ENCODE measurements around the gene S100P.
"Not testable (repeated sequence)": the region's sequence is repeated elsewhere in the genome, so short reads cannot be mapped to it uniquely, and the experiment has no call there.

S100P gene

DNA sequence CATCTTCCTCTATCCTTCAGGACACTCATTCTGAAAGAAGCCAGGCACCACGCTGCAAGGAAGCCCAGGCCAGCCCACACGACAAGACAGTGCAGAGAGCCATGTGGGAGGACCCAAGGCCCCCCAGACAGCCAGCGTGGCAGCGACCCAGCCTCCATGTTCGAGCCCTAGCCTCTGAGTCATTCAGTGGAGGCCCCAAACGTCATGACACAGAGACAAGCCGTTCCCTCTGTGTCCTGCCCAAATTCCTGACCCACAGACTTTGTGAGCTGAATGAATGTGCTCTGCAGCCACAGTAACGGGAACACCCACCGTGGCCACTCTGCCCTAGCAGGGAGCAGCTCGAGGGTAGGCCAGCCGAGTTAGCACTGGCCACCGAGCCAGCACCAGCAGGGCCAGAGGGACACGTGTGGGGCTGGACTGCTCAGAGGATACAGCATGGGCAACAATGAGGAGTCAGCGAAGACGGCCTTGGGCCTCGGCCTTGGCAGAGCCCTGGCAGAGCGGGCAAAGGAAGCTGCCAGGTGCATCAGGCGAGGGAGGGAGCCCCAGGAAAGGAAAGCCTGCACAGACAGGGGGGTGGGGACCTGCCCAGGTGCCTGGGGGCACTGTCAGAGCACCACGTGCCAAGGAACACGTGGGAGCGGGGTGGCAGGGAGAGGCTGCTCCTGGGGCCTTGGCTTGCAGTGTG lies 30.9 kb downstream of the S100P start:
- DNase-seq (ENCODE audit: low read depth in 2 of 2), result no peak

- DNase-seq (ENCODE audit: low read depth in 2 of 2), result not testable (repeated sequence)
These were observed 31.8 kb downstream of the S100P start for GRCh38 chr4:6725427-6725961.

- DNase-seq (ENCODE audit: low read depth in 2 of 2), result no peak
These were observed 33.6 kb downstream of the S100P start for GRCh38 chr4:6727081-6727942.

- no peak for DNase-seq (ENCODE audit: low read depth in 2 of 2)
These were observed 34.2 kb downstream of the S100P start for GRCh38 chr4:6727943-6728250.

DNA sequence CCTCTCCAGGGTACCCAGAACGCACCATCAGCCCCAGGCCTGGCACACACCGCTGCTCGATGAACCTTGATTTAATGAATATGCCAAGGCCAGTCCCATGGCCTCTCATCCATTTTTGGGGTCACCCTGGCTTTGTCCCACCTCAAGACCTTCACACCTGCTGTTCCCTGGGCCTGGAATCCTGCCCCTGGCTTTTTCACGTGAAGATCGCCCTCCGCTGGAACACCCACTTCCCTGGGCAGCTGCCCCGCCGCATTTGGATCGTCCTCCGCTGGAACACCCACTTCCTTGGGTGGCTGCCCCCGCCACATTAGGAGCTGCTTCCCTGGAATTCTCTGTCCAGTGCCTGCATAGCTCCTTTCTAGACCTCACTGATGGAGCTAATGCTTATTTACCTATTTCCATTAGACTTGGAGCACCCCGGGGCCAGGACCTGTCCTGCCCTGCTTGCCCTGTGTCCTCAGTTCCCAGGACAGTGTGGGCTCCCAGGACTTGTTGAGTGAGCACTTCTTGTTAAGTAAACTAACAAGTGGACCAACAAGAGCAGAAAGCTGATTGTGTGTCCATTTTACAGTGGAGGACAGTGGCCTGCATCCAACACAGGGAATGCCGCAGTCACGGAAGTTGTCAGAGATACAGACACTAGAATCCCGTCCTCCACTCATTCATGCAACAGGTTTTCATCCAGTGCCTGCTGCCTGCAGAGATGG lies 34.8 kb downstream of the S100P start:
- DNase-seq (ENCODE audit: low read depth in 2 of 2), result no peak

GRCh38 chr4:6730603-6731317 lies 37.1 kb downstream of the S100P start:
- DNase-seq (ENCODE audit: low read depth in 2 of 2), result no peak

- DNase-seq (ENCODE audit: low read depth in 2 of 2), result no peak
These were observed 37.6 kb downstream of the S100P start for GRCh38 chr4:6731318-6731675.

- DNase-seq (ENCODE audit: low read depth in 2 of 2), result no peak
These were observed 38.1 kb downstream of the S100P start for GRCh38 chr4:6731780-6732179.

DNA sequence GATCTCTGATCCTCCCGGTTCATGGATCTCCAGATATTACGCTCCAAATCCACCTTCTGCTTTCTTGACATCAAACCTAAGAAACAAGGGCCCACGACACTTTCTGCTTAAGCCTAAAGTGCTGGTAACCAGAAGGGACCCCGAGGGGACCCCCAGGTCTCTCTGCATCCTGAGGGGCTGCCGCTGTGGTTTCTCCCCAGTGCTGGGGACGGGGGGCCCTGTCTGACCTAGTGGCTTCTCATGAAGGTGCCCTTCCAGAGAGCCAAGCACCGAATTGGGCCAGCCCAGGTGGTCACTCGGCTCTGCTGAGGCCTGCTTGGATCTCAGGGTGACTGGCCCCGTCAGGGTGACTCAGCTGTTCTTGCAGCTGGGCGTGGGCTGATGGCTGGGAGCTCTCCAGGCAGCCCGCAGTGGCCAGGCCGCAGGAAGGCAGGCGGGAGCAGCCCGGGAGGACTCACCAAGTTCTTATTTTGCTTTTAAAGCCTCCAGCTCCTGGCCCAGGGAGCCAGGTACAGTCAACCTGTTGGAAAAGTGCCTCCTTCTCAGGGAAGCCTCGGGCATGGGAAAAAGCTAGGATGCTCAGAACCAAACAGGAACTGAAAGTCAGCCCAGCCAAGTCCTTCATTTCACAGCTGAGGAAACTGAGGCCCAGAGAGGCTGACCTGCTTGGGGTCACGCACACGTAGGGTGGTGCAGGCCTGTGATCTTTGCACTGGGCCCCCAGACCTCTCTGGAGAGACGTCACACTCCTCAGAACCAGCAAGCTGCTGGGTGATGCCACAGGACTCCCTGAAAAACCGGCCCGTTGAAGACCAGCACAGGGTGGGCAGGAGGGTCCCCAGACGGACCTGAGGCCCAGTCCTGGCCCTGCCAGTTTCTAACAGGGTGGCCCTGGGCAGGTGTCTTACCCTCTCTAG lies 39.0 kb downstream of the S100P start:
- no peak for DNase-seq (ENCODE audit: low read depth in 2 of 2)

DNA sequence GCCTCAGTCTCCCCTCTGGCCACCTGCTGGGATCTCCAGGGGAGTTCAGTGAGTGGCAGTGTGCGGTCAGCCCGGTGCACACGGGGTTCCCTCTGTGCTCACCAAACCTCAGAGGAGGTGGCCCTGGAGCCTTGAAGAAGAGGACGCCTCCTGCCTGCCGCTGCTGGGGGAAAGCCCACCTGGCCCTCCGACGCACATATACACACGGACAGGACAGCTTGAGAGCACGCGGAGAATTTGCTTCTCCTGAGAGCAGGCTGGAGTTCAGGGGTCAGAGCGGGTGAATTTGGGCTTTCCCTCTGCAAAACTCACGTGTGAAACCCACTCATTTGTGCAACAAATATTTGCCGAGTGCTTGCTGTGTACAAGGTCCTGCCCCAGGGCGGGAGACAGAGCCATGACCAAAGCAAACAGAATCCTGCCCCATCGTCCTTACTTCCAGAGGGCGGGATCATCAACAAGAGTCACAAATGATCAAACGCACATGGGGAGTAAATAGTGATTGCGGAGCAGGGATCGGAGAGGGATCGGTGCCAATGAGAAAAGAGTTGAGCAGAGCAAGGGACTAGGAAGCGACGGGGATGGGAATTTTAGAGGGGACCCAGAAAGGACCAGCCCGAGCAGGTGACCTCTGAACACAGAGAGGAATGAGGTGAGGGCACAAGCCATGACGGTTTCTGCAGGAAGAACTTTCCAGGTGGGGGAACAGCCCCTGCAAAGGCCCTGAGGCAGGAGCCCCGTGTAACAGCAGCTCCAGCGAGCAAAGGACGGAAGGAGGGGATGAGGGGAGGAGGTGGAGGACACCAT lies 39.9 kb downstream of the S100P start:
- no peak for DNase-seq (ENCODE audit: low read depth in 2 of 2)

DNA sequence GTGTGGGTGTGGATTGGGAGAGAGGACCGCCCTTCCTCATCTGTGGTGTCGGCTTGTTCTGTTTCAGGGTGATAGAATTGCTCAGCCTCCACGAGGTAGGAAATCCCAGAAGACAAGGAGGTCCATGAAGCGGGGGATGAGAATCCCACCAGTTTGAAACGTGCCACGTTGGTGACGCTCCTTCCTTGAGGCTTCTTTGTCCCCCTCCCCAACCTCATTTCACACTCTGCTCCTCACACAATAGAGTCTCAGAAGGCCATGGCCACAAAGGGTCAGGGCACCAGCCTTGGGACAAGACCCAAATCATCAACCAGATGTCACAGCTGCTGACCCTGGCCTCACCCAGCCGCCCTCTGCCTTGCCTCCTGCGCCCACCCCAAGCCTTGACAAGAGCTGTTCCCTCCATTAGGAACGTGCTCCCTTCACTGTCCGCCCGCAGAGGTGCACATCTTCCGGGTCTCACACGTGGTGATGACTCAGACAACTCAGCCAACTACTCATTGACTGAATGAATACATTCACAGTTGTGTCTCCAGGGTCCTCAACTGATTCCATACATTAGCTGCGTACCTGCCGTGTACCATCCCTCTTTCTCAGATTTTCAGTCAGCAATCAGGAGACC lies 40.6 kb downstream of the S100P start:
- DNase-seq (ENCODE audit: low read depth in 2 of 2), result no peak

DNA sequence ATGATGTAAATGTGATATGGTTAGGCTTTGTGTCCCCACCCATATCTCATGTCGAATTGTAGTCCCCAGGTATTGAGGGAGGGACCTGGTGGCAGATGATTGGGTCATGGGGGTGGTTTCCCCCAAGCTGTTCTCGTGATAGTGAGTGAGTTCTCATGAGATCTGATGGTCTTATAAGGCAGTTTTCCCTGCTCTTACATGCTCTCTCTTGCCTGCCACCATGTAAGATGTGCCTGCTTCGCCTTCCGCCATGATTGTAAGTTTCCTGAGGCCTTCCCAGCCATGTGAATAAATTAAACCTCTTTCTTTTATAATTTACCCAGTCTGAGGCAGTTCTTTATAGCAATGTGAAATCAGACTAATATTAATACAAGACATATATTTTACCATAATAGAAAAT lies 46.2 kb downstream of the S100P start:
- DNase-seq (ENCODE audit: low read depth in 2 of 2), result no peak

- DNase-seq (ENCODE audit: low read depth in 2 of 2), result no peak
These were observed 46.7 kb downstream of the S100P start for GRCh38 chr4:6740347-6740746.

GRCh38 chr4:6742507-6742906 lies 48.8 kb downstream of the S100P start:
- no peak for DNase-seq (ENCODE audit: low read depth in 2 of 2)

DNA sequence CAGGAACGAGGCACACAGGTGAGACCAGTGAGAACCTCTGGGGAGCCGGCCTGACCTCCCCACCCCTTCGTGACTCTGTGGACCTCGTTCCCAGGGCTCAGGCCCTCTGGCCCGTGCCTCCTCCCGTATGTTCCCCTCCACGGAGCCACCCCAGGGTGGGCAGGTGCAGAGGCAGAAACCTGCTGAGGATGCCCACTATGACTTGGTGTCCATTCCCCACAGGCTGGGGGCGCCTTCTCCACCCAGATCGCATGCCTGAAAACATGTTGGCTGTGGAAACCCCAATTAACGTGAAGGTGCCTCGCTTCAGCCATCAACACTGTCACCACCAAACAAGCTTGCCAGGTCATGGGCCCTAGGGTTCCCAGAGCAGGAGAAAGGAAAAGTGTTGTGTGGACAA lies 49.3 kb downstream of the S100P start:
- no peak for DNase-seq (ENCODE audit: low read depth in 2 of 2)
